B cell (primary cell): ENCODE results near the gene PEX5.

Experiments
- EZH2 ChIP-seq: IDR thresholded peaks from 2 replicates; pipeline ENCODE4 v1.6.1; 2012; ENCODE audit warnings: borderline replicate concordance, low read depth, mild to moderate bottlenecking, moderate library complexity, low read length; ENCODE audit not compliant: insufficient read depth, poor library complexity, severe bottlenecking
- TF ChIP-seq, protein P1 (sequence below): fragments of 200-600 bp; IDR thresholded peaks from one replicate; pipeline ENCODE4 v1.8.0; 2022; ENCODE audit warnings: antibody characterized with exemption, mild to moderate bottlenecking

DNA sequence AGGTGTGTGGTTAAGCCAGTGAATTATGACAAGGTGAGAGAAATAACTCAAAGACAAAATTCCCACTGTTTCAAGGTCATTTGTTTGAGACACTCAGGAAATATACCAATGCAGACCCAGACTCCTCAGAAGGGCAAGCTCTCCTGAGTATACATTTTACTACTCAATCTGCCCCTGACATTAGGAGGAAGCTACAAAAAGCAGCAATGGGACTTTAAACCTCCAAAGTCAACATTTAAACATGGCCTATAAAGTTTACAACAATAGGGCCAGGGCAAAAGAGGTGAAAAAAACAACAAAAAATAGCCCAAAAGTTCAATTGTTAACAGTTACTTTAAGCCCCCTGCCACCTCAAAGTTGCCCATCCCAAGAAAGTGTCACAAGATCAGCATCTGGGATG lies 19.5 kb upstream of the PEX5 start:
- TF ChIP-seq, protein P1, sequence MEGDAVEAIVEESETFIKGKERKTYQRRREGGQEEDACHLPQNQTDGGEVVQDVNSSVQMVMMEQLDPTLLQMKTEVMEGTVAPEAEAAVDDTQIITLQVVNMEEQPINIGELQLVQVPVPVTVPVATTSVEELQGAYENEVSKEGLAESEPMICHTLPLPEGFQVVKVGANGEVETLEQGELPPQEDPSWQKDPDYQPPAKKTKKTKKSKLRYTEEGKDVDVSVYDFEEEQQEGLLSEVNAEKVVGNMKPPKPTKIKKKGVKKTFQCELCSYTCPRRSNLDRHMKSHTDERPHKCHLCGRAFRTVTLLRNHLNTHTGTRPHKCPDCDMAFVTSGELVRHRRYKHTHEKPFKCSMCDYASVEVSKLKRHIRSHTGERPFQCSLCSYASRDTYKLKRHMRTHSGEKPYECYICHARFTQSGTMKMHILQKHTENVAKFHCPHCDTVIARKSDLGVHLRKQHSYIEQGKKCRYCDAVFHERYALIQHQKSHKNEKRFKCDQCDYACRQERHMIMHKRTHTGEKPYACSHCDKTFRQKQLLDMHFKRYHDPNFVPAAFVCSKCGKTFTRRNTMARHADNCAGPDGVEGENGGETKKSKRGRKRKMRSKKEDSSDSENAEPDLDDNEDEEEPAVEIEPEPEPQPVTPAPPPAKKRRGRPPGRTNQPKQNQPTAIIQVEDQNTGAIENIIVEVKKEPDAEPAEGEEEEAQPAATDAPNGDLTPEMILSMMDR: no peak
- no peak for TF ChIP-seq EZH2
